ENCODE results near the gene PDCD7.
"Not testable (repeated sequence)": the region's sequence is repeated elsewhere in the genome, so short reads cannot be mapped to it uniquely, and the experiment has no call there.

The PDCD7 gene

GRCh38 chr15:65074946-65075345 lies 58.7 kb downstream of the PDCD7 start:
- not testable (repeated sequence) for DNase-seq (ENCODE audit: low read depth in 2 of 2)

GRCh38 chr15:65072617-65073016 lies 61.0 kb downstream of the PDCD7 start:
- no peak for DNase-seq (ENCODE audit: low read depth in 2 of 2)

GRCh38 chr15:65072027-65072426 lies 61.6 kb downstream of the PDCD7 start:
- DNase-seq (ENCODE audit: low read depth in 2 of 2), result no peak

GRCh38 chr15:65071381-65071811 lies 62.2 kb downstream of the PDCD7 start:
- no peak for DNase-seq (ENCODE audit: low read depth in 2 of 2)

- DNase-seq (ENCODE audit: low read depth in 2 of 2), result no peak
Measured at GRCh38 chr15:65069779-65070546, 63.6 kb downstream of the PDCD7 start.

- no peak for DNase-seq (ENCODE audit: low read depth in 2 of 2)
Measured at GRCh38 chr15:65069179-65069578, 64.4 kb downstream of the PDCD7 start.

GRCh38 chr15:65068403-65068788 lies 65.2 kb downstream of the PDCD7 start:
- DNase-seq (ENCODE audit: low read depth in 2 of 2), result no peak

GRCh38 chr15:65067645-65068402 lies 65.8 kb downstream of the PDCD7 start, which contains the start of gene RASL12:
TSS of gene RASL12 (minus strand) at chr15:65067991. CDS start at chr15:65067835, 156 bp downstream.
- DNase-seq (ENCODE audit: low read depth in 2 of 2), result no peak
